HuH-7 (cell line): ENCODE measurements around the gene UBA52.

Experiments used
- DNase-seq: peaks from one replicate; pipeline ENCODE4 v3.0.0; 2011; ENCODE audit warnings: low spot score

The UBA52 gene

DNA sequence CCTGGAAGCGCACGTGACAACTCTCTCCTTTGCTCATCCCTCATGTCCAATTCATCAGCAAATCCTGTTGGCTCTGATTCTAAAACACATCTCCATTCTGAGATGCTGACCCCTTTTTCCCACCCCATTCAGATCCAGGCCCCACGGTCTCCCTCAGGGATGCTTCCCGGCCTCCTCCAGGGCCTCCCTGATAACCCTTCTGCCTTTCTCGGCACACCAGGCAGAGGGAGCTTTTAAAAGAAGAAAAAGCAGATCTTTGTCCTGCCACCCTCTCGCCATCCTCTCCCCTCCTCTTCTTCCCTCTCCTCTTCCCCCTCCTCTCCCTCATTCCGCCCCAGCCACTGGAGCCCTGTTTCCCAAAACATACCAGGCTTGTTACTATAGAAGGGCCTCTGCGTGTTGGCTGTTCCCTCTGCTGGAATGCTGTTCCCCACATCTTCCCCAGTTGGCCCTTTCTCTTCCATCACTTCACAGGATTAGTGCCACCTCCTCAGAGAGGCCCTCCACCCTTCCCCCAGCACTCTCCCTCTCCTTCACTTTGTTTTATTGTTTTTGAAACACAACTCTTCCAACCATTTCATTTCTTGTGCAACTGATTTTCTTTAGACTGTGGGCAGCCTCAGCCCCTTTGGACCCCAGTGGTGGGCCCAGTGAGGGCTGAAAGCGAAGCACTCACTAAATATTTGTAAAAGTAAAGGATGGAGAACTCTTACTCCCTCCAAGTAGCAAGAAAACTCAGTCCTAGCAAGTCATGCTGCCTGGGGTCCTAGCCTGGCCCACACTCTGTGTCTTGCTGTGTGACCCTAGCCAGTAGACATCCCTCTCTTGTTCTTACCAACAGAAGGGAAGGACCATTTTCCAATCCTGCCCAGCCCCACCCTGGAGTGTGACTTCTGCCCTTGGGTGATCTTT lies 37.4 kb downstream of the UBA52 start:
- DNase-seq, result no peak

DNA sequence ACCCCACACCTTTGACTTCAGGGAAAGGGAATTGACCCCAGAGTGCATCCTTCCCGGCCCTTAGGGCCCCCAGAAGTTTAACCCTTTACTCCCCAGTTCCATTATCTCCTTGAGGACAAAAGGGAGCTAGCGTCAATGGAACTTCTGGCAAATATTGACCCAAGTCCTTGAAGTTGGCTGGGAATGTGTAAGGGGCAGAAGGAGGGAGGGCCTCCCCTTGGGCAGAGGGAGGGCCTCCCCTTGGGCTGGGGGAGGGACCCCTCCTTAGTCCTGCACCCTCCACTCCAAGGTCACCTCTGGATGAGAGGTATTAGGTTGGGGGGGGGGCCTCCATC lies 38.0 kb downstream of the UBA52 start:
- no peak for DNase-seq

- no peak for DNase-seq
Observed at GRCh38 chr19:18610245-18610555, 38.5 kb downstream of the UBA52 start.

GRCh38 chr19:18610556-18611326 lies 39.1 kb downstream of the UBA52 start:
- DNase-seq, result no peak

- DNase-seq, result peak; percentile 67
Observed at GRCh38 chr19:18611327-18612050, 39.8 kb downstream of the UBA52 start.

GRCh38 chr19:18612051-18612771 lies 40.6 kb downstream of the UBA52 start:
- no peak for DNase-seq

DNA sequence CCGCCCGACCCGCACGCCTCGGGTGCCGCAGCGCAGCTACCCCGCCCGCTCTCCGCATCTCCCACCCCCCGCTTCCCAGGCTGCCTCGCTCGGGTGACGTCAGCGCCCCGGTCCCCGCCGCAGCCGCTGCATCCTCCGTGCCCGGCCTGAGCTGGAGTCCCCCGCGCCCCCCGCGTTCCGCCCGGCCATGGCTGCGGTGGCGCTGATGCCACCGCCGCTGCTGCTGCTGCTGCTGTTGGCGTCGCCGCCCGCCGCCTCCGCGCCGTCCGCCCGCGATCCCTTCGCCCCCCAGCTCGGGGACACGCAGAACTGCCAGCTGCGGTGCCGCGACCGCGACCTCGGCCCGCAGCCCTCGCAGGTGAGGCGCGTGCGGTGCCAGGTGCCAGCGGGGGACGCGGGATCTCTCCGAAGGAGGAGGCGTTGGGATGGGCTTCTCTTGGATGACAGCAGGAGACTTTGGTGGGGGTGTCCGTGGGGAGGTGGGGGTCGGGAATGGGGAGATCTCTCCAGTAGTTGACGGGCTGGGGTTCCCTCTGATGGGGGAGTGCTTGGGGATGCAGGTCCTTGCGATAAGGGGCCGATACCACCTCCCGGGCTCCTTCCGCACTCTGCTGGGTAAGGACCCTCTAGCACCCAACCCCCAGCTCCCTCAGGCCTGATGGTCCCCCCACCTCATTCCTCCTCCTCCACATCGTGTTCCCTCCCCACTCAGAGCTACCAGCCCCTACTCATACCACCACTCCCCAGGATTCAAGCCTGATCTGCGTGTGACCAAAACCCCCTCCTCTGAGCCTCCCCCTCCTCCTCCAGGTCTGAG lies 41.3 kb downstream of the UBA52 start, which contains the start of gene TMEM59L:
TMEM59L (plus strand) TSS at position 99 of the 817 bp plus-strand sequence; CDS start at position 188, 89 bp downstream.
- DNase-seq, result no peak

- no peak for DNase-seq
Observed at GRCh38 chr19:18613589-18614234, 42.1 kb downstream of the UBA52 start.

GRCh38 chr19:18616023-18616422 lies 44.4 kb downstream of the UBA52 start:
- no peak for DNase-seq

DNA sequence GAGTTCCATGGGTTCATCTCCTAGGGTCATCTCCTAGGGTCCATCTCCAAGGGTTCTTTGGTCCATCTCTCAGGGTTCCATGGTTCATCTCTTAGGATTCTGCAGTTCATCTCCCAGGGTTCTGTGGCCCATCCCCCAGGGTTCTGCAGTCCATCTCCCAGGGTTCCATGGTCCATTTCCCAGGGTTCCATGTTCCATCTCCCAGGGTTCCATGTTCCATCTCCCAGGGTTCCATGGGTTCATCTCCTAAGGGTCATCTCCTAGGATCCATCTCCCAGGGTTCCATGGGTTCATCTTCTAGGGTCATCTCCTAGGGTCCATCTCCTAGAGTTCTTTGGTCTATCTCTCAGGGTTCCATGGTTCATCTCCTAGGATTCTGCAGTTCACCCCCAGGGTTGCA lies 45.9 kb downstream of the UBA52 start:
- DNase-seq, result no peak

- no peak for DNase-seq
Observed at GRCh38 chr19:18618236-18618635, 46.6 kb downstream of the UBA52 start.

- DNase-seq, result no peak
Observed at GRCh38 chr19:18620311-18620710, 48.7 kb downstream of the UBA52 start.

GRCh38 chr19:18620902-18621301 lies 49.2 kb downstream of the UBA52 start:
- DNase-seq, result no peak

DNA sequence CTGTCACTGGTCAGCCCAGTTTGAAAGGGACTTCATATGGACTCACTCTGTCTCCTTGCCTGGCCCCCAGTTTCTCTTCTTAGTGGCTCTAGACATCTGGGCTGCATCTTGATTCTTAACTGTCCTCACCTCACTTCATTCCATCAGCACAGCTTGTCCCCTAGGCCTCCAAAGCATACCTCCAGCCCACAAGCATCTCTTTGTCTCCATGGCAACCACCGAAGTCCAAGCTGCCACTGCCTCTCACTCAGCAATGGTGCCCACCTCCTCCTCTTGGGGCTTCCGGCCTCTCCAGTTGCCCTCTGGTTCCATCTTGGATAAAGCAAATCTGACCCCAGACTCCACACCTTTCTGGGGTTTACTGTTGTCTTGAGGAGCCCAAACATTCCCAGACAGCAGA lies 55.2 kb downstream of the UBA52 start:
- DNase-seq, result no peak
